Measurements from ENCODE around the gene ERN2. TPM values are rescaled to one million over a fixed set of nuclear protein-coding genes. Genes with fewer than 3 reads are reported as not detected.
A peak's percentile ranks its signal among the peaks of the same experiment; 100 is the strongest.

The ERN2 gene
- total and polyA plus RNA-seq, 9 of the 15 experiments (the other 6 are each of a cell fraction or from before 2014, with no cell fraction given): 0.07 to 1.5 (median 0.51) TPM; not detected in 3

DNA sequence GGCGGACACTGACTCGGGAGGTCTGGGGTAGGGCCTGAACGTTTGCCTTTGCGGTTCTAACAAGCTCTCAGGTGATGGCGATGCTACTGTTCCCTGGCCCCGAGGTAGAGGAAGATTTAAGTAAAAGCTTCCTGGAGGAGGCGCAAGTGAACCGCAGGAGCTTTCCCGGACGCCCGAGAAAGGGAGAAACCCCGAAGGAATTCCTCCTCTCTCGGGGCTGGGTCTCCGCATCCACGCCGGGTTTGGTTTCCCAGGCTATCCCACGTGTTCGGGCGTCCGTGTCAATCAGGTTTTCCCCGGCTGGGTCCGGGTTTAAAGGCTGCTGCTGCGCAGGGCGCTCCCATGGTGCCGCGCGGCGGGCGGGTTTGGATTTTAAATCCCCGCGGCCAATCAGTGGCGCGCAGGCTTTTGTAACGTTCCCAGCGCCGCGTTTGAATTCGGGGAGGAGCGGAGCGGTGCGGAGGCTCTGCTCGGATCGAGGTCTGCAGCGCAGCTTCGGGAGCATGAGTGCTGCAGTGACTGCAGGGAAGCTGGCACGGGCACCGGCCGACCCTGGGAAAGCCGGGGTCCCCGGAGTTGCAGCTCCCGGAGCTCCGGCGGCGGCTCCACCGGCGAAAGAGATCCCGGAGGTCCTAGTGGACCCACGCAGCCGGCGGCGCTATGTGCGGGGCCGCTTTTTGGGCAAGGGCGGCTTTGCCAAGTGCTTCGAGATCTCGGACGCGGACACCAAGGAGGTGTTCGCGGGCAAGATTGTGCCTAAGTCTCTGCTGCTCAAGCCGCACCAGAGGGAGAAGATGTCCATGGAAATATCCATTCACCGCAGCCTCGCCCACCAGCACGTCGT lies 34.4 kb downstream of the ERN2 start, which contains the start of gene PLK1 (continued):
- TF ChIP-seq ZNF24 (IDR thresholded peaks at IDR 0.05) (no peak; the same call in 1 of the 2 replicates), RHOXF2B (CRISPR knock-in tag; conservative IDR thresholded peaks at IDR 0.05) (no peak), BCOR (IDR thresholded peaks at IDR 0.05) (peak; percentile 74; the same call in 1 of the 2 replicates), KLF16 (IDR thresholded peaks at IDR 0.05) (peak; percentile 97), POU5F1 (IDR thresholded peaks at IDR 0.05; ENCODE audit: borderline replicate concordance, low read depth, low read length, partially characterized antibody) (no peak), CBFA2T2 (conservative IDR thresholded peaks at IDR 0.05) (no peak), MBD2 (IDR thresholded peaks at IDR 0.05; ENCODE audit: borderline replicate concordance, low read depth) (peak; percentile 63), CSDE1 (IDR thresholded peaks at IDR 0.05) (no peak), HDAC2 (IDR thresholded peaks at IDR 0.05) (peak; percentile 21; the same call in 1 of the 2 replicates), DIDO1 (tag; IDR thresholded peaks at IDR 0.05; ENCODE audit: low read depth) (0 out of 2 replicates have a peak, but pooled peaks have one; percentile 14), ESRRA (IDR thresholded peaks at IDR 0.05; ENCODE audit: borderline replicate concordance, low read depth) (no peak; the same call in 1 of the 2 replicates), KAT8 (IDR thresholded peaks at IDR 0.05; ENCODE audit: low read depth) (no peak), ZSCAN29 (IDR thresholded peaks at IDR 0.05) (peak; percentile 61; the same call in 1 of the 2 replicates), CREB1 (IDR thresholded peaks at IDR 0.05) (peak; percentile 44; the same call in 1 of the 2 replicates), CREB1 (CRISPR knock-in tag; IDR thresholded peaks at IDR 0.05) (0 out of 2 replicates have a peak, but pooled peaks have one; percentile 17), NFXL1 (CRISPR knock-in tag; IDR thresholded peaks at IDR 0.05) (0 out of 2 replicates have a peak, but pooled peaks have one; percentile 49), ZNF449 (CRISPR knock-in tag; IDR thresholded peaks at IDR 0.05) (no peak), MAZ (CRISPR knock-in tag; conservative IDR thresholded peaks at IDR 0.05 in 1 of 2, IDR thresholded peaks at IDR 0.05 in 1 of 2) (peak in 1 of 2 experiments; percentile 30; a peak in 1 of 4 replicates), CAMTA2 (CRISPR knock-in tag; conservative IDR thresholded peaks at IDR 0.05) (no peak), U2AF2 (optimal IDR thresholded peaks at IDR 0.05; ENCODE audit: low read depth, low read length) (no peak), NR1H2 (CRISPR knock-in tag; IDR thresholded peaks at IDR 0.05) (no peak; the same call in 1 of the 2 replicates), RAD21 (CRISPR knock-in tag; conservative IDR thresholded peaks at IDR 0.05 in 1 of 2, IDR thresholded peaks at IDR 0.05 in 1 of 2) (peak; percentile 59 to 73), CTBP1 (IDR thresholded peaks at IDR 0.05; ENCODE audit: borderline replicate concordance) (peak; percentile 66), HIVEP1 (CRISPR knock-in tag; IDR thresholded peaks at IDR 0.05) (0 out of 2 replicates have a peak, but pooled peaks have one; percentile 8)
- TF ChIP-seq, protein P1, sequence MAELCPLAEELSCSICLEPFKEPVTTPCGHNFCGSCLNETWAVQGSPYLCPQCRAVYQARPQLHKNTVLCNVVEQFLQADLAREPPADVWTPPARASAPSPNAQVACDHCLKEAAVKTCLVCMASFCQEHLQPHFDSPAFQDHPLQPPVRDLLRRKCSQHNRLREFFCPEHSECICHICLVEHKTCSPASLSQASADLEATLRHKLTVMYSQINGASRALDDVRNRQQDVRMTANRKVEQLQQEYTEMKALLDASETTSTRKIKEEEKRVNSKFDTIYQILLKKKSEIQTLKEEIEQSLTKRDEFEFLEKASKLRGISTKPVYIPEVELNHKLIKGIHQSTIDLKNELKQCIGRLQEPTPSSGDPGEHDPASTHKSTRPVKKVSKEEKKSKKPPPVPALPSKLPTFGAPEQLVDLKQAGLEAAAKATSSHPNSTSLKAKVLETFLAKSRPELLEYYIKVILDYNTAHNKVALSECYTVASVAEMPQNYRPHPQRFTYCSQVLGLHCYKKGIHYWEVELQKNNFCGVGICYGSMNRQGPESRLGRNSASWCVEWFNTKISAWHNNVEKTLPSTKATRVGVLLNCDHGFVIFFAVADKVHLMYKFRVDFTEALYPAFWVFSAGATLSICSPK (IDR thresholded peaks at IDR 0.05; ENCODE audit: borderline replicate concordance): no peak
